DMS114 treated with DMSO at 0.1 percent for 48 hours (cell line): ENCODE data around the gene STOML3.
"Not testable (repeated sequence)": the region's sequence is repeated elsewhere in the genome, so short reads cannot be mapped to it uniquely, and the experiment has no call there.

Experiments
- DNase-seq: peaks from one replicate; lab custom pipeline; 2025; ENCODE audit not compliant: unreplicated experiment; lab: John Stamatoyannopoulos, UW

Gene STOML3, protein sequence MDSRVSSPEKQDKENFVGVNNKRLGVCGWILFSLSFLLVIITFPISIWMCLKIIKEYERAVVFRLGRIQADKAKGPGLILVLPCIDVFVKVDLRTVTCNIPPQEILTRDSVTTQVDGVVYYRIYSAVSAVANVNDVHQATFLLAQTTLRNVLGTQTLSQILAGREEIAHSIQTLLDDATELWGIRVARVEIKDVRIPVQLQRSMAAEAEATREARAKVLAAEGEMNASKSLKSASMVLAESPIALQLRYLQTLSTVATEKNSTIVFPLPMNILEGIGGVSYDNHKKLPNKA

DNA sequence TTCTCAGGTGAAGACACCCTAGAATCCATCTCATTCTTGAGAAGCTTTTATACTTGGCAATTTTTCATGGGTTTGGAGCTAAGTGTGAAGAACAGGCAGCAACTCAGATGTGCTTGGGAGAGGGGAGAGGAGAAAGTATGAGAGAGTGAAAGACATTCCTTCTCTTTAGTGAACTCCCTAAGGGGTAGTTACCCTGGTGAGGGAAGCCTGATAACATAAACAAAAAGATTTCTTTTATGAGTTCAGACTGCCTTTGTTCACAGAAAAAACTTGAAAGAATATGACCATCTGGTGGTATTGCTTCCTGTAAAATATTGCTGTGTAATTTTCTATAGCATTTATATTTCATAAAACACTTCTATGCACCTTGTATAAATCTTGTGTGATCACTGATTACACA is at the start of gene STOML3:
Gene STOML3 (minus strand): TSS at position 139 of the 400 bp plus-strand sequence. CDS start 110 bp downstream, at position 29.
- DNase-seq, result no peak

DNA sequence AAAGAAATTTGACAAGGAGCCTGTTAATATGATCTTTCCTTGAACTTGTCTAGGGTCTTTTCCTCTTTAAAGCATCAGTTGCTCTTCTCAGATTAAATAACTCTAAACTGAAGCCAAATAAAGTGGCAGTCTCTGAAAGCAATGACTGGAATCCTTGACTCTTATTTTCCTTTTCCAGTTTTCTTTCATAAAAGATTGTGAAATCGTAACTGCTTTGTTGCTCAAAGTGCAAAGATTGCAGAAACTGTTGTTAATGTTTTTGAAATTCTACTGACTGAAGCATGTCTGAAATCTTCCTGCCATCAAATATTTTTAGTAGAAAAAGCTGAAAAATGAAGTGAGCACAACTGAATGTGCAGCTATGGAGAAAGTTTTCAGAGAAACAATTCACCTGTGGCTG is 49.6 kb upstream of the STOML3 start:
- no peak for DNase-seq

DNA sequence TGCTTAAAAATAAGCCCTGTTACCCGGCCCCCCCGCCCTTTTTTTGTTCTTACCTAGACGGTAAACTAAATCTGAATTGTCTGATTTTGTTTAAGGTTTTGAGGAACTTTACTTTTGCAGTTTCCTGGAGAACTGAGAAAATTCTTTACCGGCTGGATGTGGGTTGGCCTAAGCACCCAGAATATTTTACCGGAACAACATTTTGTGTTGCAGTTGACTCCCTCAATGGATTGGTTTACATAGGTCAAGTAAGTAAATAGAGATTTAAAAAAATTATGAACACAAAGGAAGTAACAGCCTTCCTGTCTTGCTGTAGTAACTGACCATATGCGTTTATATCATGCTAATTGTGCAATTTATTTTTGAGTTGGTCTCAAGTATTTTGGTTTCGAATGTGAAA is 48.4 kb upstream of the STOML3 start:
- no peak for DNase-seq

DNA sequence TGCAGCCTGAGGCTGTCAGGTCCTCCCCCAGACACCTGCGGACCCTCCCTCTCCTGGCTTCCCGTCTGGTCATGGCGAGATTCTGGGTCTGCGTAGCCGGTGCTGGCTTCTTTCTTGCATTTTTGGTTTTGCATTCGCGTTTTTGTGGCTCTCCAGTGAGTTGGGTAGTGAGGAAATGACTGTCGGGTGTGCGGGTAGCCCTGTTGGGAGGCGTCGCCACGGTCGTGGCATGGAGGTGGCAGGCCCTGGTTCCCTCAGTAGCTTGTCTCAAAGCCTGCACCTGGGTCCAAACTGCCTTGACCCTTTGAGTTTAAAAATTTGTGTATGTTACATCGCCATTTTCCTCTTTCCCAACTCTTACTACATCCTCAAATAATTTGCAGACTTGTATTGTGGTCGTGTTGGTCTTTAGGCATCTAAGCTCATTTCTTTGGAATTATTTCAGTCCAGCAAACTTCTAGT is 48.0 kb upstream of the STOML3 start:
- DNase-seq, result no peak

DNA sequence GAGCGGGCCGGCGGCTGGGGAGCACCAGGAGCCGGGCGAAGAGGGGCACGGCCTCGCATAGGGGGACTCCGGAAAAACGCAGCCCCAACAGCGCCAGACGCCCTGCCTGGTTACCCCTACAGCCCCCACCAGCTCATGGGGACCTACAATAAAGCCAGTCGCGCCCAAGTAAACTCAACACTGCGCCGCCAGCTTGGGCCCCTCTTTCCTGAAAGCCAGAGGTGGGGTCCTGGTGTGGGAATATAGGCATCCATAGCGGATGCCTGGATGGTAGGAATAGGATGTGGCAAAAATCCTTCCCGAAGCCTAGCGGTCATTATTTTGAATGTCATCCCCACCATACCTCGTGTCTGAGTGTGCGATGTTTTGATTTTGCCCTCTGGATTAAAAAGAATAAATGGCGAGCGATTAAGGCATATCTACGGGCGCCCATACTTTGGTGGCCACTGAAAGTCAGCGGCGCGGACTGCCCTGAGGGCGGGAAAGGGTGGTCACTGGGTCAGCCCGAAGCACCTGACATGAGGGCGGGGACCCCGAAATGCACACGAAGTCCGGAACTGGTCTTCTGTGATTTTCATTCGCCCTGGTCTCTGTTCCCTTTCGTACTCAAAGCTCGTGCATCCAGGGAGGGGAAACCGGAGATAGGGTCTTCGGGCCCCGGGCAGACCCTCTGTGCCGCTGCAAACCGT is 47.4 kb upstream of the STOML3 start, which contains the start of the genes NHLRC3 and PROSER1:
Gene NHLRC3 (plus strand): TSS at position 577 of the 689 bp plus-strand sequence. CDS start 184 bp downstream, outside the sequence.
Gene PROSER1 (minus strand): TSS at position 210 of the 689 bp plus-strand sequence. CDS start 847 bp downstream, outside the sequence.
- peak; percentile 58 for DNase-seq

DNA sequence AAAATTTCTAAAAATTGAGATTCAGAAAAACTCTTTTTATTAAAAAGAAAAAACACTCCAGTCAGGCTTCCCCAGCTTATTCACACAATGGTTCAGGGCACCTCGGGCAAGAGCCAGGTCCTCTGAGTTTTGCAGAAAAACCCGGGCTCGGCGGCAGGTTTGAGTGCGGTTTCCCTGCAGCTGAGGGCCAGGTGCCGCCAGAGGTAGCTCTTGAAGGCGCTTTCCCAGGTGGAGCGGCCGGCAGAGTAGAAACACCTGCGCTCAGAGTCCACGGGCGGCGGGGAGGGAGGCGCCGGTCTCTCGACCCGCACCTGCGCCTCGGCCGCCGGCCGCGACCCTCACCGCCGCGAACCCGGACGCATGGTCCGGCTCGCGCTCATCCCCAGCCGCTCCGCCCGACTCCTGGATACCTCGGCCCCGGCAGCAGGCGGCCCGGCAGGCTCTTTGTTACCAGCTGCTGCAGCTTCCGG is 46.8 kb upstream of the STOML3 start:
- DNase-seq, result no peak

DNA sequence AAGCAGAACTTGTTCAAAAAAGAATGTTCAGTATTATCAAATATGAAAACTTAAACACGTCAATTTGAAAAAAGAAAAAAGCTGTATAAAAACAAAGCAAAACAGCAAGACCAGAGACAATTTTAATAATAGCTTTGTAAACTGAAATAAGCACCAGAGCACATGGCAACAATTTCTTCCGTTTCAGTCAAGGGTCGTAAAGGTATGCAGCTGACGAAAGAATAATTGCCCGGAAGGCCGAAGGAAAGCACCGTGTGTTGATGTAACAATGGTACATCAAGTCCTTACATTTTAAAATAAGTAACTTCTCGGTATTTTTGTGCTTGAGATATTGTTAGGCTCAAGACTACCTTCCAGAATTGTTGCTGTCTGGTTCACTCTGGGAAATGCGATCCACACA is 45.6 kb upstream of the STOML3 start:
- DNase-seq, result no peak

DNA sequence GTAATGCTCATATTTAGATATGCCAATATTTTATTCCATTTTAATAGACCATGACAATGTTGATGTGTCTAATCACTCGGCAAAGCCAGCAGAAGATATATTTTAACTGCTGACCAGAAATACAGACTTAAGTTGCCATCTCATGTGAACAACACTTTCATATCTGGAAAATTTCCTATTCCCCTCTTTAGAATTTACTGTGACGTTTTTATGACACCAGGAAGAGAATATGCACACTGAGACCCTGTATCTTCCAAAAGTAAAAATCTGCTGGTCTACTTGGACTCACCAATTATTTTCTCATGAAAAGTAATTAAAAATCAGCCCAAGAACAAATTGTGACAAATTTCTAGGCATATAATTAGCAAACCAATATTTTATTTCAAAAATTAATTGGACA is 45.2 kb upstream of the STOML3 start:
- no peak for DNase-seq

DNA sequence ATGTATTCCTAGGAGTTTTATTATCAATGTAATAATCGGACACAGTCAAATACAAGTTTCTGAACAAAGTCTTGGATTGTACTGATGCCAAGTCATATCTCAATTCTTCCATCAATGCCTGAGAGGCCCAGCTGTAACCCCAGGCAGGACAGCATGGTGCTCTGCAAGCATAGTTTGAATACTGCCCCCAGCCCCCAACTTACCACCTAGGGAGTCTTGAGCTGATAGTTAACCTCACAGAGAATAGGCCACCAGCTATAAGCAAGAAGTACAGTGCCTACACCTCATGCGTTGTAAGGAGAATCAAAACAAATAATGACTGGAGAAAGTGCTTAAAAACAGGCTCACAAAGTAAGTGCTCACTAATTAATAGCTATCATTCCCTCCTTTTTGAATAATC is 44.6 kb upstream of the STOML3 start:
- DNase-seq, result no peak

DNA sequence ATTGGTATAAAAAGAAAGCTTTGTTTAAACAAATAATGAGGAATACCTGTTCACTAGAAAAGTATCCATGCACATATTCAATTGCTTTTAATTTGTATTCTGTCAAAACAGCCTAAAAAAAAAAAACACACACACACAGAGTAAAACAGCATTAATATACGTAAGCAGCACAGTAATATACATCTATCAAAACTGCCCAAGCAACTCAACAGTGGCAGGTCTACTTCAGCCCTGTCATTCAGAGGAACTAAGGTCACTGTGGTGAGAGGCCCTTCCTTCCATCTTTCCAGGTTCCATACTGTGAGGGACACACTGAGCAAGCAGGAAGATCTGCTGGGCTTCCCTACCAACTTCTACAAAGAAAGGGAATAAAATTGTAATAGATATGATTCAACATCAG is 43.5 kb upstream of the STOML3 start:
- DNase-seq, result no peak

DNA sequence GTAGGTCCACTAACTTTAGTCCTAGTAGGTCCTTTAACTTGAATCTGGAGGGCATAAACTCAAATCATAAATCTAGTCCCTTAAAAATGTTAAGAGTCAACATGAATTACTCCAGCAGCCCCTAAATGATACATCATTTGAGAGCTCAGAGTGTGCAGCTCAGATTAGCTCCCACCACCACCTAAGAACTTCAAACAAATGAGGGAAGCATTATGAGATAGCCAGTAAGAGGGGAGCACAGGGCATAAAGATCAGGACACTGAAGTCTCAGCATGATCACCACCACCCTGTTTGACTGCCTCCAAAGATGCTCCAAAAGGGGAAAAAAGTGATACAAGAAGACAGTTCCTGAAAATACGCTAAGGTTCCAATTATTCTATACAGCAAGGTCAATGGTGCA is 41.5 kb upstream of the STOML3 start:
- DNase-seq, result no peak

DNA sequence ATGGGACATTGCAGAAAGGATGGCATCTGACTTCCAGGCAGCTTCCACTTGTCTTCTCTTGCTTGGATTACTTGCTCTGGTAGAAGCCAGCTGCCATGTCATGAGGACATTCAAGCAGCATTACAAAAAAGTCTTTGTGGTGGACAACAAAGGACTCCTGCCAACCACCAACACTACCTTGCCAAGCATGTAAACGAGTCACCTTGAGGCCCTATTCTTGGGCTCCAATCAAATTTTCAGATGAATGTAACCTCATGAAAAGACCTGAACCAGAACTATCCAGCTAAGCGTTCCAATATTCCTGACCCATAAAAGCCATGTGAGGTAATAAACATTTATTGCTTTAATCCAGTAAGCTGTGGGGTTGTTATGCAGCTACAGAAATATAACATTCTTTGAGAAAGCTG is 34.8 kb upstream of the STOML3 start:
- no peak for DNase-seq

DNA sequence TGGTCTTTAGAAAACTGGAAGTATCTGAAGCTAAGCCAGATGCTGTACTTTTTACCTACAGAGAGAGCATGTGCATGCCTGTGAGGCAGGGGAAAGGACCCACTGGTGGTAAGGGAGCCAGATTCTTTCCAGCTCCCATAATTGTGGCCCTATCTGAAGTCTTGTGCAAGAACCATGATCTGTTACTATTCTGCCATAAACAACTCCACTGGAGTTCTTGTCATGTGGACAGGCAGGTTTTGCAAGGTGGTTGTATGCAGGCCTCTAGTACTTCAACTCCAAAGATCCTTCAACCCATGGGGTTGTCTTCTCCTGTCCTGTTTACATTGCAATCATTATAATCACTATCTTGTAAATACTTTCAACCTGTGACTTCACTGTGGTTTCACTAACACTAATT is 33.1 kb upstream of the STOML3 start:
- DNase-seq, result no peak

DNA sequence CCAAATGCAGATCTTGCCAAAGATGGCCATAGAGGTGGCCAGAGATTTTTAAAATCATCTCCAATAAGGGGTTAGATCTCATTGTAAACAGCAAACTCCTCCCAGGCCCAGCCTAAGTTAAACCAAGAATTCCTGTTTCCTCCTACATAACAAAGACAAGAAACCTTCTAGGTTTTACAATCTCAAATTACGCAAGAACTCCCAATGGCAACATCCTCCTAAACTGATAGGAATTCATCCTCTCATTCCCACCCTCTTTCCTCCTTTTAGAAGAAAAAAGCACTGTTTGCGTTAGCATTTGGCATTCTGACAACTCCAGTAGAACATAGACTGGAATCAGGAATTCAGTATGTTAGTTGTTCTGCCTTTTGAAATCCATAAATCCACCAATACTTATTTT is 32.7 kb upstream of the STOML3 start:
- DNase-seq, result no peak

DNA sequence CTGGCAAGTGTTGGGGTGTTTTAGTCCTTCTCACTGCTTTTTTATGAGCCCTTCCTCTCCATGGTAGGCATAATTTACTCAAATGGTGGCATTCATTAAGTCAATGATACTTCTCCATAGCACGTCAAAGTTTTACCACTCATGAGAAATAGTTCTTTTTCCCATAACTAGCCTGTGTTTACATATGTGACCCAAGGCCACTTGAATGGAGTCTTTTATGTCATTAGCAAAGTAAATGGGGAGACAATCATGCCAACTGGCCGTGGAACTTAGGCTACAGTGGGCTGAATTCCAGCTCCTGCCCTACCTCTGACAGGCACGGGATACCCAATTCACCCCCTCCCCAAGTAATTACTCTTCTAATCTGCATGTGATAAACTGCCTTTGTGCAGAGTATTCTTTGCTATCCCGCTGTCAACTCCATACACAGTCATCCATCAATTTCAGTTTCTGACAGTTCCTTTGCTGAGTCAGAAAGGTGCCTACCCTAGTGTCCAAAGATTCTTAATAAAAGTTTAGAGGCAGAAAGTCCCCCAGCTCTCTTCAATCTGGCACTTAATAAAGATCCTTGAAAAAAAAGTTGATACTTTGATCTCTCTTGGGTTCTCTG is 30.3 kb upstream of the STOML3 start:
- no peak for DNase-seq

DNA sequence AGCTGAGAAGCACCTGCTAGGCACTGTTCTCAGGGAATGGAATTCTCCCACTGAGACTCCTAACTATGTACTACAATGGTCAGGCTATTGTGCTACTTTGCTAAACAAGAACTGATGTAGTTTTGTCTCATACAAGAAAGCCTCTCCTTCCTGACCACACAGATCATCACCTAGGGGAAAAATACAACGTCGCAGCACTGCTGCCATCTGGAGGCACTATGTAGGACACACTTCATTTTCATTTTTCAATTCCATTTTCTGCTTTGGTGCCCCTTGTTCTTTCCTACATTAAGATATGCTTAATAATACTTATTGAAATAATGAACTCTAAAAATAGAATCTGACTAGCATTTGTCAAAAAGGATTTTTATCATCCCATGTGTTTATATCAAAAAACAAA is 26.2 kb upstream of the STOML3 start:
- no peak for DNase-seq

DNA sequence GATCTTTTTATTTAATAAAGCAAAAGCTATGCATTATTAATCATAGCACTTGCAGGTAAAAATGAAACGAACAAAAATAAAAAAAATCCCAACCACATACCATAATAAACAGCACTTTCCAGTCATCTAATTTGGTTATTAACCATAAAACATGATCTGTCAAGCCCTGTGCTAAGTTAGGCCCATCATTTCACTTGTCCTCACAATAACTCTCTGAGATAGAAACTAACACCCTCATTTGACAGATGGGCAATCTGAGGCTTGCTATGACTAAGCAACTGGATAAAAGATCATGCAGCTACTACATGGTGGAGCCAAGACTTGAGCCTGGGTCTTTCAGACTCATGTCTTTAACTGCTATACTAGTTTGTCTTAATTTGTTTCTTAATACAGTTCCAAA is 25.5 kb upstream of the STOML3 start:
- DNase-seq, result no peak

DNA sequence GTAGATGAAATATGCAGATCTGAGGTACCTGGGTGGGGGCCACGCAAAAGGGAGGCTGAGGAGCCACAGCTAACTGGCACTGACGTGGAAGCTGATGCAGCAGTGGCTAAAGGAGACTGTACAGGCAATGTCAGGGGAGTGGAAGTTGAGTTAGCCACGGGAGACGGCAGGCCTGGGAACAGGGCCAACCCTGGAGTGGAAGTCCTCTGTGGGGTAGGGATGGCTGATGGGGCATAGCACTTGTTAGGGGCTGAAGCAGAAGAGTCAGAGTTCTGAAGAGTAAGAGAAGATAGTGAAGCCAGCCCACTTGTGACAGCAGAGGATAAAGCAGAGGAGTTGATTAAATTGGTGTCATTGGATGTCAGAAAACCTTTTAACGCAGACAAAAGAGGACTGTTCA is 22.8 kb upstream of the STOML3 start:
- DNase-seq, result no peak

DNA sequence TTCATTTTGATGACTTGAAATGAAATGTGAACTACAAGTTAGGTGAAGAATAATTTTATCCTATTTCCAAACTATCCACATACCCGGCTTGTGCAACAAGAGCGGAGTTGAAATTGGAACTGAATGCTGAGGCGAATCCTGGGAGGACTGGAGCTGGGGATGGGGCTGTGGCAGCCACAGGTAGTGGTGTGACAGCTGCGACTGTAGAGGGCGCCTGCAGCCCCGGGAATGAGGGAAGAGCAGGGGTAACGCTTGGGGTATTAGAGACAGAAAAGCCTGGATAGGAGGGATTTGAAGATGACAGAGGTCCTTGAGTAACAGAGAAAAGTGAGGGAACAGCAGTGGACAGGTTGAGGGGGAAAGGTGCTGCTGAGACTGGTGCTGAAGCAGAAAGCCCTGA is 22.0 kb upstream of the STOML3 start:
- DNase-seq, result no peak

DNA sequence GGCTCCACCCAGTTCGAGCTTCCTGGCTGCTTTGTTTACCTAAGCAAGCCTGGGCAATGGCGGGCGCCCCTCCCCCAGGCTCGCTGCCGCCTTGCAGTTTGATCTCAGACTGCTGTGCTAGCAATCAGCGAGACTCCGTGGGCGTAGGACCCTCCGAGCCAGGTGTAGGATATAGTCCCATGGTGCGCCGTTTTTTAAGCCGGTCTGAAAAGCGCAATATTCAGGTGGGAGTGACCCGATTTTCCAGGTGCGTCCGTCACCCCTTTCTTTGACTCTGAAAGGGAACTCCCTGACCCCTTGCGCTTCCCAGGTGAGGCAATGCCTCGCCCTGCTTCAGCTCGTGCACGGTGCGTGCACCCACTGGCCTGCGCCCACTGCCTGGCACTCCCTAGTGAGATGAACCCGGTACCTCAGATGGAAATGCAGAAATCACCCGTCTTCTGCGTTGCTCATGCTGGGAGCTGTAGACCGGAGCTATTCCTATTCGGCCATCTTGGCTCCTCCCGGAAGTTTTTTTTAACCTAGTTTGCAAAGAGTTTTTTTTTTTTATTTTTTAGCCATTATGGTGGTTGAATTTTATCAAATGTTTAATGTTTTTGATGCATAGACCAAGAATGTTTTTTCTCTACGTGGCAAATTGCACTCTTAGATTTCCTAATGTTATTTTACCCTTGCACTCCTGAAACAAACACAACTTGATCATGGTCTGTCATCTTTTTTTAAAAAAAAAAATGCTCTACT is 15.9 kb upstream of the STOML3 start:
- not testable (repeated sequence) for DNase-seq

DNA sequence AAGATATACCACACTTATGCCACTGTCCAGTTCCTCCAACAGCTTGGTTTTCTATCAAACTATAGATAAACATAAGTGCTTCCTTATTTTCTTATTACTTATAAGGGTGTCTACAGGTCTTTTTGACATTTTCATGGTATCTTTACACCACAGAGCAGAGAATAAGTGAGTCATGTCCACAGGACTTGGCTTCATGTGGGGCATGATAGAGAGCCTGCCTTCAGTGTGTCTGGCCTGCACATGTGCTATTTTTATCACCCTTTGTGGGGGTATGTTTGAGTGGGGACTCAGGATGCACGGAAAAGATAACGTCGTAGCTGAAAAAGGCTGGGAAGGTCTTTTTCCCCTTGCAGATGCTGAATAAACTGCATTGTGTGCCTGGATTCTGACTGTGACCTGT is 8.1 kb upstream of the STOML3 start:
- no peak for DNase-seq
